Hepatocyte (in vitro differentiated cells): Measurements from ENCODE around the gene GNB1L. TPM values are rescaled to one million over a fixed set of nuclear protein-coding genes. Genes with fewer than 3 reads are reported as not detected.

ENCODE experiments used
- DNase-seq: peaks from one replicate; pipeline ENCODE4 v3.0.0-alpha.2; 2016; ENCODE audit warnings: low spot score
- H2AFZ ChIP-seq: fragments of 200-600 bp; sonication (generic); 2 replicates; pipeline ENCODE4 v1.6.0; 2016; ENCODE audit warnings: antibody characterized with exemption, mild to moderate bottlenecking
- H3K27ac ChIP-seq: fragments of 200-600 bp; sonication (generic); 2 replicates; pipeline ENCODE4 v1.5.1; 2016; ENCODE audit warnings: mild to moderate bottlenecking
- H3K27me3 ChIP-seq: fragments of 200-600 bp; sonication (generic); 2 replicates; pipeline ENCODE4 v1.6.1; 2016
- H3K36me3 ChIP-seq: fragments of 200-600 bp; sonication (generic); replicated peaks from 2 replicates; pipeline ENCODE4 v1.5.1; 2016; ENCODE audit warnings: low read depth; ENCODE audit not compliant: insufficient read depth
- H3K4me1 ChIP-seq: fragments of 200-600 bp; sonication (generic); 2 replicates; pipeline ENCODE4 v1.5.1; 2016; ENCODE audit warnings: mild to moderate bottlenecking, moderate library complexity; ENCODE audit not compliant: insufficient read depth
- H3K4me2 ChIP-seq: fragments of 200-600 bp; sonication (generic); 2 replicates; pipeline ENCODE4 v1.6.0; 2016
- H3K4me3 ChIP-seq: fragments of 200-600 bp; sonication (generic); 2 replicates; pipeline ENCODE4 v1.5.1; 2016; ENCODE audit warnings: mild to moderate bottlenecking
- H3K79me2 ChIP-seq: fragments of 200-600 bp; sonication (generic); 2 replicates; pipeline ENCODE4 v1.6.0; 2017; ENCODE audit warnings: mild to moderate bottlenecking
- H3K9me2 ChIP-seq: fragments of 200-600 bp; sonication (generic); replicated peaks from 2 replicates; pipeline ENCODE4 v1.6.0; 2017; ENCODE audit warnings: mild to moderate bottlenecking; ENCODE audit not compliant: insufficient read depth
- H3K9me3 ChIP-seq: fragments of 200-600 bp; sonication (generic); 2 replicates; pipeline ENCODE4 v1.5.1; 2016; ENCODE audit warnings: low read depth, mild to moderate bottlenecking
- H4K20me1 ChIP-seq: fragments of 200-600 bp; sonication (generic); 2 replicates; pipeline ENCODE4 v1.6.0; 2016; ENCODE audit warnings: mild to moderate bottlenecking; ENCODE audit not compliant: insufficient read depth, poor library complexity, severe bottlenecking
- EZH2 ChIP-seq: fragments of 200-600 bp; sonication (generic); IDR thresholded peaks from 2 replicates; pipeline ENCODE4 v1.6.1; 2016; ENCODE audit warnings: antibody characterized with exemption, mild to moderate bottlenecking, borderline replicate concordance
- EZH2phosphoT487 ChIP-seq: fragments of 200-600 bp; sonication (generic); IDR thresholded peaks from one replicate; pipeline ENCODE4 v1.6.1; 2018; ENCODE audit warnings: antibody characterized with exemption, mild to moderate bottlenecking, low read depth, moderate library complexity; ENCODE audit not compliant: unreplicated experiment, severe bottlenecking
- WGBS: methylation state at CpG from one replicate; pipeline ENCODE4 v1.1.6; 2016; ENCODE audit warnings: low lambda C conversion rate; ENCODE audit errors: missing lambda C conversion rate; 5-methylcytosine and 5-hydroxymethylcytosine counted together
- polyA plus RNA-seq: library from polyadenylated mRNA; unstranded; fragments of >200 nt; fragmentation: Nextera tagmentation; extraction: Ambion mirVana; gene quantifications from 2 replicates; pipeline ENCODE4 v1.2.1, GENCODE V29; 2016
- total RNA-seq: library from RNA; depleted of rRNA; stranded (reverse); fragments of >200 nt; gene quantifications from 2 replicates; pipeline ENCODE4 v1.2.3, GENCODE V29; 2014
- TF ChIP-seq, protein P1 (sequence below): fragments of 200-600 bp; sonication (generic); IDR thresholded peaks from 2 replicates; pipeline ENCODE4 v1.5.1; 2016; ENCODE audit warnings: antibody characterized with exemption, mild to moderate bottlenecking; ENCODE audit not compliant: poor library complexity

Gene GNB1L
- total and polyA plus RNA-seq, 2 experiments from 2014 or later, result 4.1 to 8.5 TPM

- peak overlapping the region; percentile 59 for H3K27ac ChIP-seq
- no peaks in the 10 kb centered on the region for H3K79me2 ChIP-seq
- TF ChIP-seq, protein P1, sequence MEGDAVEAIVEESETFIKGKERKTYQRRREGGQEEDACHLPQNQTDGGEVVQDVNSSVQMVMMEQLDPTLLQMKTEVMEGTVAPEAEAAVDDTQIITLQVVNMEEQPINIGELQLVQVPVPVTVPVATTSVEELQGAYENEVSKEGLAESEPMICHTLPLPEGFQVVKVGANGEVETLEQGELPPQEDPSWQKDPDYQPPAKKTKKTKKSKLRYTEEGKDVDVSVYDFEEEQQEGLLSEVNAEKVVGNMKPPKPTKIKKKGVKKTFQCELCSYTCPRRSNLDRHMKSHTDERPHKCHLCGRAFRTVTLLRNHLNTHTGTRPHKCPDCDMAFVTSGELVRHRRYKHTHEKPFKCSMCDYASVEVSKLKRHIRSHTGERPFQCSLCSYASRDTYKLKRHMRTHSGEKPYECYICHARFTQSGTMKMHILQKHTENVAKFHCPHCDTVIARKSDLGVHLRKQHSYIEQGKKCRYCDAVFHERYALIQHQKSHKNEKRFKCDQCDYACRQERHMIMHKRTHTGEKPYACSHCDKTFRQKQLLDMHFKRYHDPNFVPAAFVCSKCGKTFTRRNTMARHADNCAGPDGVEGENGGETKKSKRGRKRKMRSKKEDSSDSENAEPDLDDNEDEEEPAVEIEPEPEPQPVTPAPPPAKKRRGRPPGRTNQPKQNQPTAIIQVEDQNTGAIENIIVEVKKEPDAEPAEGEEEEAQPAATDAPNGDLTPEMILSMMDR, result no peak
- TF ChIP-seq EZH2phosphoT487, result no peak
- no peak for TF ChIP-seq EZH2
- no peak overlapping the region for H3K4me3 ChIP-seq
- H4K20me1 ChIP-seq, result no peaks in the 10 kb centered on the region
- H3K4me1 ChIP-seq, result peaks cover 16% of the 10 kb centered on the region
- no peaks in the 10 kb centered on the region for H3K9me3 ChIP-seq
- WGBS, result 24% methylated on average over 27 of the region's 27 CpGs
- H3K27me3 ChIP-seq, result no peaks in the 10 kb centered on the region
- H3K36me3 ChIP-seq, result no peaks in the 10 kb centered on the region
- no peak overlapping the region for H2AFZ ChIP-seq
- peak; percentile 90 for DNase-seq
- H3K9me2 ChIP-seq, result no peaks in the 10 kb centered on the region
- peak overlapping the region; percentile 61 for H3K4me2 ChIP-seq
Observed at GRCh38 chr22:19880786-19881569, 26.3 kb upstream of the GNB1L start.

GRCh38 chr22:19879992-19880785 lies 25.5 kb upstream of the GNB1L start:
- H3K4me2 ChIP-seq, result no peak overlapping the region
- no peaks in the 10 kb centered on the region for H3K79me2 ChIP-seq
- H3K4me3 ChIP-seq, result no peak overlapping the region
- peaks cover 18% of the 10 kb centered on the region for H3K4me1 ChIP-seq
- no peak for DNase-seq
- no peaks in the 10 kb centered on the region for H3K9me3 ChIP-seq
- no peaks in the 10 kb centered on the region for H3K27me3 ChIP-seq
- TF ChIP-seq EZH2, result no peak
- TF ChIP-seq, protein P1, result no peak
- TF ChIP-seq EZH2phosphoT487, result no peak
- no peak overlapping the region for H3K27ac ChIP-seq
- H4K20me1 ChIP-seq, result no peaks in the 10 kb centered on the region
- H3K9me2 ChIP-seq, result no peaks in the 10 kb centered on the region
- H3K36me3 ChIP-seq, result no peaks in the 10 kb centered on the region
- H2AFZ ChIP-seq, result no peak overlapping the region
- WGBS, result 94% methylated on average over 34 of the region's 34 CpGs

- Histone ChIP-seq H3K79me2 (no peaks in the 10 kb centered on the region), H3K27me3 (no peaks in the 10 kb centered on the region), H3K9me3 (no peaks in the 10 kb centered on the region), H3K4me1 (peaks cover 18% of the 10 kb centered on the region), H4K20me1 (no peaks in the 10 kb centered on the region), H3K4me2 (no peak overlapping the region), H3K27ac (no peak overlapping the region), H2AFZ (no peak overlapping the region), H3K36me3 (no peaks in the 10 kb centered on the region), H3K9me2 (no peaks in the 10 kb centered on the region), H3K4me3 (no peak overlapping the region)
- WGBS, result 83% methylated on average over 2 of the region's 4 CpGs
- TF ChIP-seq, protein P1, result no peak
- TF ChIP-seq EZH2, result no peak
- TF ChIP-seq EZH2phosphoT487, result no peak
- DNase-seq, result no peak
Observed at GRCh38 chr22:19879643-19879991, 24.9 kb upstream of the GNB1L start.
